KMS-11 (cell line): Measurements from ENCODE around the gene ACAD10.
"Not testable (repeated sequence)": the region's sequence is repeated elsewhere in the genome, so short reads cannot be mapped to it uniquely, and the experiment has no call there.

Experiments used
- H2AFZ ChIP-seq: fragments of 200-600 bp; sonication (generic); 2 replicates; pipeline ENCODE4 v1.6.1; 2016; ENCODE audit warnings: antibody characterized with exemption, mixed run types, low read depth
- H3K27ac ChIP-seq: fragments of 200-600 bp; sonication (generic); 2 replicates; pipeline ENCODE4 v1.6.1; 2016; ENCODE audit warnings: mild to moderate bottlenecking, mixed run types
- H3K27me3 ChIP-seq: fragments of 200-600 bp; sonication (generic); 2 replicates; pipeline ENCODE4 v1.6.1; 2017; ENCODE audit warnings: mild to moderate bottlenecking, low read depth, mixed run types, moderate library complexity; ENCODE audit not compliant: insufficient read depth
- H3K36me3 ChIP-seq: fragments of 200-600 bp; sonication (generic); 2 replicates; pipeline ENCODE4 v1.6.1; 2017; ENCODE audit warnings: mild to moderate bottlenecking, mixed run types; ENCODE audit not compliant: insufficient read depth
- H3K4me1 ChIP-seq: fragments of 200-600 bp; sonication (generic); 2 replicates; pipeline ENCODE4 v1.6.1; 2016; ENCODE audit warnings: mild to moderate bottlenecking, low read depth, mixed run types; ENCODE audit not compliant: poor library complexity, severe bottlenecking
- H3K4me2 ChIP-seq: fragments of 200-600 bp; sonication (generic); 2 replicates; pipeline ENCODE4 v1.7.0; 2016; ENCODE audit warnings: mild to moderate bottlenecking, mixed run types
- H3K4me3 ChIP-seq: fragments of 200-600 bp; sonication (generic); IDR thresholded peaks from 2 replicates; pipeline ENCODE4 v1.6.1; 2017; ENCODE audit warnings: low read depth, low read length, mixed read lengths; ENCODE audit not compliant: insufficient read depth
- H3K79me2 ChIP-seq: fragments of 200-600 bp; sonication (generic); 2 replicates; pipeline ENCODE4 v1.6.1; 2016; ENCODE audit warnings: low read depth, mixed run types; ENCODE audit not compliant: insufficient read depth
- H3K9ac ChIP-seq: fragments of 200-600 bp; sonication (generic); 2 replicates; pipeline ENCODE4 v1.6.1; 2016; ENCODE audit warnings: mild to moderate bottlenecking, mixed run types
- H4K20me1 ChIP-seq: fragments of 200-600 bp; sonication (generic); 2 replicates; pipeline ENCODE4 v1.6.1; 2016; ENCODE audit warnings: mild to moderate bottlenecking, mixed run types; ENCODE audit not compliant: insufficient read depth
- CTCF ChIP-seq: fragments of 200-600 bp; sonication (generic); conservative IDR thresholded peaks from 2 replicates; pipeline ENCODE4 v1.6.1; 2017; ENCODE audit warnings: low read depth, mild to moderate bottlenecking, antibody characterized with exemption, low read length, moderate library complexity, mixed read lengths

The ACAD10 gene

GRCh38 chr12:111728795-111729194 is 42.9 kb downstream of the ACAD10 start:
- H3K4me3 ChIP-seq: no peak overlapping the region
- no peak overlapping the region for H3K9ac ChIP-seq
- H2AFZ ChIP-seq: no peak overlapping the region
- H3K27ac ChIP-seq: no peak overlapping the region
- H3K4me2 ChIP-seq: no peak overlapping the region
- H3K36me3 ChIP-seq: no peaks in the 10 kb centered on the region
- no peaks in the 10 kb centered on the region for H3K27me3 ChIP-seq
- H4K20me1 ChIP-seq: no peaks in the 10 kb centered on the region
- no peak for TF ChIP-seq CTCF
- H3K4me1 ChIP-seq: no peaks in the 10 kb centered on the region
- H3K79me2 ChIP-seq: no peaks in the 10 kb centered on the region

GRCh38 chr12:111730420-111730819 is 44.6 kb downstream of the ACAD10 start:
- H3K36me3 ChIP-seq: no peaks in the 10 kb centered on the region
- H3K4me3 ChIP-seq: no peak overlapping the region
- H3K27ac ChIP-seq: no peak overlapping the region
- H3K79me2 ChIP-seq: no peaks in the 10 kb centered on the region
- H4K20me1 ChIP-seq: no peaks in the 10 kb centered on the region
- H3K9ac ChIP-seq: no peak overlapping the region
- no peak overlapping the region for H3K4me2 ChIP-seq
- H2AFZ ChIP-seq: no peak overlapping the region
- H3K4me1 ChIP-seq: no peaks in the 10 kb centered on the region
- no peaks in the 10 kb centered on the region for H3K27me3 ChIP-seq
- no peak for TF ChIP-seq CTCF

GRCh38 chr12:111732786-111733185 is 46.9 kb downstream of the ACAD10 start:
- Histone ChIP-seq H3K4me2 (no peak overlapping the region), H4K20me1 (no peaks in the 10 kb centered on the region), H3K36me3 (no peaks in the 10 kb centered on the region), H3K27me3 (no peaks in the 10 kb centered on the region), H3K9ac (no peak overlapping the region), H3K4me1 (no peaks in the 10 kb centered on the region), H3K4me3 (no peak overlapping the region), H2AFZ (no peak overlapping the region), H3K27ac (no peak overlapping the region), H3K79me2 (no peaks in the 10 kb centered on the region)
- no peak for TF ChIP-seq CTCF

GRCh38 chr12:111733340-111733915 is 47.6 kb downstream of the ACAD10 start:
- H3K9ac ChIP-seq: no peak overlapping the region
- no peak overlapping the region for H3K4me2 ChIP-seq
- H3K79me2 ChIP-seq: no peaks in the 10 kb centered on the region
- H3K4me1 ChIP-seq: no peaks in the 10 kb centered on the region
- no peaks in the 10 kb centered on the region for H4K20me1 ChIP-seq
- no peaks in the 10 kb centered on the region for H3K27me3 ChIP-seq
- no peaks in the 10 kb centered on the region for H3K36me3 ChIP-seq
- no peak overlapping the region for H3K27ac ChIP-seq
- H3K4me3 ChIP-seq: no peak overlapping the region
- no peak overlapping the region for H2AFZ ChIP-seq
- TF ChIP-seq CTCF: no peak

GRCh38 chr12:111739524-111739923 is 53.7 kb downstream of the ACAD10 start:
- H3K79me2 ChIP-seq, H3K4me3 ChIP-seq, H3K27me3 ChIP-seq, H3K36me3 ChIP-seq, H3K9ac ChIP-seq, H3K4me2 ChIP-seq, H3K4me1 ChIP-seq, H3K27ac ChIP-seq, H4K20me1 ChIP-seq, H2AFZ ChIP-seq: not testable (repeated sequence)
